ENCODE results near the gene CDH5.
A peak's percentile ranks its signal among the peaks of the same experiment; 100 is the strongest.

Gene CDH5

GRCh38 chr16:66390346-66391108 lies 24.0 kb downstream of the CDH5 start:
- no peak for TF ChIP-seq CTCF (IDR thresholded peaks at IDR 0.05; ENCODE audit: low read depth, low read length)
- DNase-seq (ENCODE audit: low read depth in 2 of 2), result no peak
- H3K4me3 ChIP-seq (replicated peaks in 1 of 2; ENCODE audit: low read depth in 2 of 2, low read length in 2 of 2), result no peak overlapping the region

GRCh38 chr16:66391726-66392670 lies 25.5 kb downstream of the CDH5 start:
- TF ChIP-seq CTCF (IDR thresholded peaks at IDR 0.05; ENCODE audit: low read depth, low read length), result no peak
- no peak overlapping the region for H3K4me3 ChIP-seq (replicated peaks in 1 of 2; ENCODE audit: low read depth in 2 of 2, low read length in 2 of 2)
- DNase-seq (ENCODE audit: low read depth in 2 of 2), result no peak

- no peak for DNase-seq (ENCODE audit: low read depth in 2 of 2)
- no peak for TF ChIP-seq CTCF (IDR thresholded peaks at IDR 0.05; ENCODE audit: low read depth, low read length)
- no peak overlapping the region for H3K4me3 ChIP-seq (replicated peaks in 1 of 2; ENCODE audit: low read depth in 2 of 2, low read length in 2 of 2)
Observed at GRCh38 chr16:66395806-66396555, 29.5 kb downstream of the CDH5 start.

GRCh38 chr16:66397736-66398433 lies 31.4 kb downstream of the CDH5 start:
- DNase-seq (ENCODE audit: low read depth in 2 of 2), result no peak
- no peak overlapping the region for H3K4me3 ChIP-seq (replicated peaks in 1 of 2; ENCODE audit: low read depth in 2 of 2, low read length in 2 of 2)
- TF ChIP-seq CTCF (IDR thresholded peaks at IDR 0.05; ENCODE audit: low read depth, low read length), result no peak

- no peak overlapping the region for H3K4me3 ChIP-seq (replicated peaks in 1 of 2; ENCODE audit: low read depth in 2 of 2, low read length in 2 of 2)
- DNase-seq (ENCODE audit: low read depth in 2 of 2), result peak; percentile 64 to 74
- no peak for TF ChIP-seq CTCF (IDR thresholded peaks at IDR 0.05; ENCODE audit: low read depth, low read length)
Observed at GRCh38 chr16:66399031-66399430, 32.5 kb downstream of the CDH5 start.

- H3K4me3 ChIP-seq (replicated peaks in 1 of 2; ENCODE audit: low read depth in 2 of 2, low read length in 2 of 2), result no peak overlapping the region
- peak; percentile 81 to 82 for DNase-seq (ENCODE audit: low read depth in 2 of 2)
- TF ChIP-seq CTCF (IDR thresholded peaks at IDR 0.05; ENCODE audit: low read depth, low read length), result no peak
Observed at GRCh38 chr16:66399930-66400329, 33.4 kb downstream of the CDH5 start.

All from cardiac fibroblast (primary cell).